GM21786 (cell line): ENCODE results near the gene GGNBP2.
"Not testable (repeated sequence)": the region's sequence is repeated elsewhere in the genome, so short reads cannot be mapped to it uniquely, and the experiment has no call there.

ENCODE experiments used
- ATAC-seq: cut with Tn5 transposase; IDR thresholded peaks from one replicate; pipeline ENCODE4 v1.9.1; 2021; ENCODE audit not compliant: unreplicated experiment

Gene GGNBP2

GRCh38 chr17:36544307-36545076 is at the start of gene GGNBP2:
Gene GGNBP2 (plus strand): TSS chr17:36544919. CDS start chr17:36545725, 806 bp downstream.
- peak; percentile 45 for ATAC-seq

GRCh38 chr17:36495076-36495578 is 49.6 kb upstream of the GGNBP2 start:
- no peak for ATAC-seq

- ATAC-seq: no peak
These were observed 48.5 kb upstream of the GGNBP2 start for GRCh38 chr17:36496018-36496789.

- no peak for ATAC-seq
These were observed 46.6 kb upstream of the GGNBP2 start for GRCh38 chr17:36498155-36498554.

- ATAC-seq: no peak
These were observed 46.0 kb upstream of the GGNBP2 start for GRCh38 chr17:36498560-36499300.

- ATAC-seq: no peak
These were observed 43.9 kb upstream of the GGNBP2 start for GRCh38 chr17:36500745-36501225.

GRCh38 chr17:36501351-36501750 is 43.4 kb upstream of the GGNBP2 start:
- ATAC-seq: no peak

GRCh38 chr17:36501963-36502362 is 42.8 kb upstream of the GGNBP2 start:
- no peak for ATAC-seq

- ATAC-seq: no peak
These were observed 41.1 kb upstream of the GGNBP2 start for GRCh38 chr17:36503456-36504155.

GRCh38 chr17:36504156-36504545 is 40.6 kb upstream of the GGNBP2 start:
- ATAC-seq: no peak

GRCh38 chr17:36505171-36505570 is 39.5 kb upstream of the GGNBP2 start:
- ATAC-seq: no peak

GRCh38 chr17:36506249-36506826 is 38.4 kb upstream of the GGNBP2 start:
- no peak for ATAC-seq

- ATAC-seq: no peak
These were observed 37.9 kb upstream of the GGNBP2 start for GRCh38 chr17:36506831-36507230.

- ATAC-seq: no peak
These were observed 37.5 kb upstream of the GGNBP2 start for GRCh38 chr17:36507266-36507665.

- ATAC-seq: not testable (repeated sequence)
These were observed 36.3 kb upstream of the GGNBP2 start for GRCh38 chr17:36508439-36508838.

GRCh38 chr17:36509272-36509985 is 35.3 kb upstream of the GGNBP2 start:
- no peak for ATAC-seq

GRCh38 chr17:36510636-36511035 is 34.1 kb upstream of the GGNBP2 start:
- ATAC-seq: no peak

GRCh38 chr17:36511216-36511615 is 33.5 kb upstream of the GGNBP2 start:
- ATAC-seq: no peak

- ATAC-seq: no peak
These were observed 32.1 kb upstream of the GGNBP2 start for GRCh38 chr17:36512641-36513040.

- ATAC-seq: no peak
These were observed 29.9 kb upstream of the GGNBP2 start for GRCh38 chr17:36514856-36515255.
